GM18870 (cell line): ENCODE results near the gene FSHR.

Source experiments
- ATAC-seq: cut with Tn5 transposase; IDR thresholded peaks from one replicate; pipeline ENCODE4 v1.9.1; 2021; ENCODE audit warnings: moderate library complexity; ENCODE audit not compliant: unreplicated experiment

Gene FSHR

DNA sequence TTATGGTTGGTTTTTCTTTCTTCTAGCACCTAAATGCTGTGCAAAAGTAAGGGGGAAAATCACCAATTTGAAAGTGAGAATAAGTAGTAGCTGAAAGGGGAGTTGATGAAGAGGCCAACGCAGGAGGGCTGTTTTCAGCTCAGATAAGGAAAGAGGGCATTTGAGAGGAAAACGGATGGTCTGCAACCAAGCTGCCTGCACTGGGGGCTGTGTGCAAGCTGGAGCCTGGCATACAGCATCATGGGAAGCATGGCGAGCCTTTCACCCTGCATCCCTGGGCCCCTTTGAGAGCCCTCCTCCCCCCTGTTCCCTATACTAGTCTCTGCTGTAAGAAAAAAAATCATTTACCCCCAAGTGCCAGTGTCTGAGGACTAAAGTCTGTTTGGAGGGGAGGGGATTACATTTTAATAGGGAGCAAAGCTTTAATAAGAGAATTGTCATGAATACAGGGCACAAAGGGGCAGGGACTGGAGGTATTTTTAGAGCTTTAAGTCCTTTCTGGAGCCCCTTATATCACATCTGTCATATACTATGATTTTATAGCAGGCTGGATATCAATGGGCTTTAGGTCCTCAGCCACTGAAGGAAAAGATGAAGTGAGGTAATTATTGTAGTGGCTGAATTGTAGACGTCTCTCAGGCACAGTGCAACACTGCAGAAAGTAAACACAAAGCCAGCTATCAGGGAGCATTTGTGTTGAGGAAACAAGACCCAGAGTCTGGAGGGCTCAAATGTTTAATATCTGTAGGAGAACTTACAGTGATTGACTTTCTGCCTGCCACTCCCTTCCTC lies 120.7 kb downstream of the FSHR start:
- no peak for ATAC-seq

DNA sequence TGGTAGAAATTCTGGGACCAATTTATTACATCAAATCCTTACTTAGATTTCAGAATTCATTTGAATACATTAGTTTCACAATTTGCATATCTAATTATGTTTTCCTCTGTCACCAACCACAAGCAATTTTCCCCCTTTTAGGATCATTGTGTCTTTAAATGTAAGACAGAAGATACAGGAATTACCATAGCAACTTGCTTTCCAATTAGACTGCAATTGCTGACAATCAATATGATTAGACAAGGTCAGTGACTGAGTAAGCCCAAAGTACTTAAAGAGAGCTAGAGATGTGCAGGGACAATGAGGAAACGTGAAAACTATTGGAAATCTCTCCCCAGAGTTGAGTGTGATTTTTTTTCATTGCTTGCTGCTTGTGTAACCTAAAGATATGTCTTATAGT lies 121.4 kb downstream of the FSHR start:
- ATAC-seq = no peak

DNA sequence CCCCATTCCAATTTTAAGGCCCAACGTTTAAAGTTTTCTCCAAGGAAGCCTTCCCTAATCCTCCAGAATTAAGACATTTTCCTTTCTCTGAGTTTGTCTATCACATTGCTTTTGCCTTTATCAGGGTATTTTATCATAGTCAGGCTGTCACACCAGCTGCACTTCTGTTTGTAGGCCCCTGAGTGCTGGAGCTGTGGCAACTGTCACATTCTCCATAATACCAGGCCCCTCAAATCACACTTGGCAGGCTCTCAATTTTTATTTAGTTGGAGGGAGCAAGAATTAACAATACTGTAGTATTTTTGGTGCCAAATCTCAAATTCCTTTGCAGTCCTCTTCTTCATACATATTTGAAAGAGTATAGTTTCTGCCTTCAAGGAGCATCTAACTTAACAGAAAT lies 122.2 kb downstream of the FSHR start:
- ATAC-seq = no peak

DNA sequence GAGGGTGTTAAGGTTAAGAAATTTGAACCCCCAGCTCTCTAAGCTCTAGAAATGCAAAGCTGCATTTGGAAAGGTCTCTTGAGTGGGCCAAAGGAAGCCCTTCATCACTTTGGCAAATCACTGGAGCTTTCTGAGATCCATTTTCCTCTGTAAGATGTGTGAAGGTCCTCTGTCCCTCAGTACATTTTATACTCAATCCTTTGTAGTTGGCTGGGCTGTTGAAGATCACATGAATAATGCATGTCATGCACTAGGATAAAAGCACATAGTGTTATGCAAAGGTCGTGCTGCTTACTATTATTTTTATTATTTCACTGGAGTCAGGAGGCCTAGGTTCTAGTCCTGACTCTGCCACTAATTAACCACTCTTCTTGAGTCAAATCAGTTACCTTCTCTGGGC lies 124.9 kb downstream of the FSHR start:
- ATAC-seq = no peak

DNA sequence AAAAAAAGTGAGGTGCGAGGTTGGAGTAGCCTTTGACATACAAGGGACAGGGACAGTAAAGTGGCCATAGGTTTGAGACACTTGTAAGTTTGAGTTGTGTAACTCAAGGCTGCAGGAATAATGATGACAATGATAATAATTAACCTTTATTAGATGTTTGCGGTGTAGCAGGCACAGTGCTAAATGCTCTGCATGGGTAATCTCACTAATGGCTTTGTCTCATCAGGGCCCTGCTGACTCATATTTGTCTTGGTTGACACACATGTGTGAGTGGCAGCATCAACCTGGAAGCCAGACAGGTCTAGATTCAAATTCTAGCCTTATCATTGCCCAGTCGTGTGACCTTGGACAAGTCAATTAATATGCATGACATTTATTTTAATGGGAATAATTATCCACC lies 126.2 kb downstream of the FSHR start:
- ATAC-seq = peak; percentile 98

DNA sequence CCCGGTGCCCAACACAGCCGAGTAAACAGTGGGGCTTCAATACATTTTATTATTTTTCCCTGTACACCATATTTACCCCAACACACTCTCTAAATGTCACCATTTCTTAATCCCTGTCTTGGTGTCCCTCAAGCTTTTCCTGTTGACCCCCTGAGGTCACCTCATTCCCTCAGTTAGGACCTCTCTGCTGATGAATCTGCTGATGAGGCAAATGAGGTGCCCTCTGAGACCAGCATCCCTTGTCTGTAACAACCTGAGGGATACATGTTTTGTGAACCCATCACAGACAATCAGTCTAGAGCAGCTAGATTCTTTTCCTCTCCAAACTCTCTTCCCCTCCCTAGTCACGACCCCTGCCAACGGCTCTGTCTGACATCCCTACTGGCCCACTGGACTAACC lies 127.6 kb downstream of the FSHR start:
- ATAC-seq = no peak

DNA sequence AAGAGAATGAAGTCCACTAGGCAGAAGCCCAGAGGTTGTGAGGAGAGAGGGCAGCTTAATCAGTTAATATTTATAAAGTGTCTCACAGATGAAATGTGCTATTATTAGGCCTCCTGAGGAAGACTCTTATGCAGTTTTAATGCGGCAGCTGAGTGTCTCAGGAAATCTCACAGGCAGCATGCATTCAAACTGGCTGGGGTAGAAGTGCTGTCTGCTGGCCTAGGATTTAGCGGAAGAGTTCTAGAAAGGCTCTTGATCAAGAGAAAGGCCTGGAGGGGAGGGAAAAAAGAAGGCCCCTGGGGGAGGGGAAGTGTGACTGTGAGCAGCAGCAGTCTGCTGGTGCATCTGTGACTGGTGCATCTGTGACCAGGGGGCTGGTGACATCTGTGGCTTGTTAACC lies 133.0 kb downstream of the FSHR start:
- ATAC-seq = no peak

DNA sequence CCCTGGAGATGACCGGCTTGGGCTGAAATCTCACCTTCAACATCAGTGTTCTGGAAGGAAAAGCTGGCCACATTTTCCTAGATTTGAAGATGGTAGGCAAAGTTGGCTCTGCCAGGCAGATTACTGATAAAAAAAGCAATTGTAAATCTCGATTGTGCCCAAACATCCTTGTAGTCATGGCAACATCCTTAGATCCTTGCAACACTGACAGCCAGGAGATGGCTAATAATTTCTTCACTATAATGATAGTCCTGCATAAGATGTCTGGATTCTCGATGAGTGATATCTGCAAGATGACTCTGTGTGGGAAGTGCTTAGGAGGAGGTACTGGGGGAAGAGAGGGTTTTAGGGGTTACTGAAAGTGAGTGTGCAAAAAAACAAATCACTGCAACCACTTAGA lies 149.1 kb downstream of the FSHR start:
- no peak for ATAC-seq

DNA sequence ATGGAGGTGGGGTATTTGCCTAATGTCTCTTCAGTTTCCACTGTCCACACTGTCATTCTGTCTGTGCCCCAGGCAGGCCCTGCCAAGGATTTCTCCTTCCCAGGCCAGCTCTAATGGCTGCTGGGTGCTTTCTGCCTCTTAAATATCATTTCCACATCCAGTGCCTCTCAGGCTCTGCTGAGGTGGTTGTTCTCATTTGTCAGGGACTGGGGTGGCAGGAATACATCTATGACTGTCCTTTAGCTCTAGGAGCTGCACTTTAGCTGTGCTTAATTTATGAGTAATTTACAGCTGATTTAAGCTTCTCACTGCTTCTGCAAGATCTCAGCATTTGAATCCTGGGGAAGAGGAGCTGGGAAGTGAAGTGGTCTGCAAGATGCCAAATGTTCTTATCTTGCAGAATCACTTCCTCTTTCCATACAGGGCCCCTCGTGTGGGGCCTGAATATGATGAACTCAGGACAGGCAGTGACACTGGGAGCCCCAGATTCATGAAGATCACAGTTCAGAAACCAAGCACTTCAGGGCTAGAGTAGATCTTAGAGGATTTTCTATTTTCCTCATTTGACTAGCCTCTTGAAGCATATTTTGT lies 150.2 kb downstream of the FSHR start:
- peak; percentile 56 for ATAC-seq

DNA sequence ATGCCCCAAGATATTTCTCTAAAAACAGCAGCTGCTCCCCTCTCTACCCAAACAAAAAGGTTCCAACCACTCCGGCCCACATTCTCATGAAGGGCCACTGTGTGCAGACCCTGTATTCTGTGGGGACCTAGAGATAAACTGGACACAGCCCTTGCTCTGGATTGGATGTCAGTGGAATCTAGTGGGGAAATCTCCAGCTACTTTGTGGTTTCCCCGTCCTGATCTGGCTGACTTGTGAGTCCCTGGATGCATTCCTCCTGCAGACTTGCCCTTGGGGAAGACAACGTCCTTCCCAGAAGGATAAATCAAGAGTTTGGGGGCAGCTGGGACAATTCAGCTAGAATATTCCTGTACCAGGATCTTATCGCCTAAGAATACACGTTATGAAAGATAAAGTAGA lies 151.1 kb downstream of the FSHR start:
- no peak for ATAC-seq

DNA sequence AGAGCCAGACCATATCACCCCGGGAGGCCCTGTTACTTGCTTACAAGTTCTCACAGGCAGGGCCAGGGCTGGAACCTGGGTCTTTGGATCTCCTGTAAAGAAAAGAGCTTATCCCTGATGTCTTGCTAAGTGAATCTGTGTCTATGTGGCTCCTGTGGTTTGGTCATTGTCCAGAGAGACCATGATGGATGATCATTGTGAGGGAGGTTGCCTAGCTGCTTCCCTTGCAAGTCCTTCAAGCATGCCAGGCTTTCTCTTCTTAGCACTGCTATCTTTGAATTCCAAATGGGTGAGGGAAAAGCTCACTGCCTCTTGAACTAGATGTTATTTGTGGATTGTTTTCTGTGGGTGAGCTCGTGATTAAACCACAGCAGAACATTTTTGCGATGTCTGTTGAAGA lies 151.6 kb downstream of the FSHR start:
- ATAC-seq = no peak

DNA sequence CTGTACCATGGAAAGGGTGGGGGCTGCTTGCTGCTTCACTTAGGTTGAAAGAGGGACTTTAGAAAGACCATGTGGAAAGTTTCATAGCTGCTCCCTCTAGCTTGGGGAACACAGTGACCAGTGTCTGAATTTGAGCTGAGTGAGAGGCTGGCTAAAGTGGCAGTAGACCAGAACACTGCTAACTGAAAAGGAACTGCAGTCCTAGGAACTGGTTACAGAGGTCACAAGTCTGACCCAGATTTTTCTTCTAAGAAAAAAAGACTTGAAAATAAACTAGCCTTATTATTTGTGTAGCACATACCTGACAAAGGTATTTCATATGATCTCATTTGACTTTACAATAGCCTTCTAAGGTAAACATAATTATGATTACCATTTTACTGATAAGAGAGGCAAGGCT lies 153.6 kb downstream of the FSHR start:
- ATAC-seq = no peak

DNA sequence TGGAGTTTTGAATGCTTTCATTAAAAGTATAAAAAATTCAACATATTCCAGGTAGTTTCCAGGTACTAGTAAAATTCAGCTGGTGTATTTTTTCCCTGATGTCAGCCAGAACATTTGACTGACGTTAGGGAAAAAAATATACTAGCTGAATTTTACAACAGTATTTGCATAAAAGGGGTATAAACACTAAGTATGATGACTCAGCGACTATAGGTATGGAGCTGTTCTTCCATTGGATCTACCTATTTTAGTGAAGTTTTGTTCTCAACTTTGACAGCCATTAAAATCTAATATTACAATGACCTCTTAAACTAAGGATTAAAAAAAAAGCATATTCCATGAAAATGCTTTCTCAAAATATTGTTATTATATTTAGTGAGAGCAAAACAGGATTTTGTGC lies 155.9 kb downstream of the FSHR start:
- no peak for ATAC-seq

DNA sequence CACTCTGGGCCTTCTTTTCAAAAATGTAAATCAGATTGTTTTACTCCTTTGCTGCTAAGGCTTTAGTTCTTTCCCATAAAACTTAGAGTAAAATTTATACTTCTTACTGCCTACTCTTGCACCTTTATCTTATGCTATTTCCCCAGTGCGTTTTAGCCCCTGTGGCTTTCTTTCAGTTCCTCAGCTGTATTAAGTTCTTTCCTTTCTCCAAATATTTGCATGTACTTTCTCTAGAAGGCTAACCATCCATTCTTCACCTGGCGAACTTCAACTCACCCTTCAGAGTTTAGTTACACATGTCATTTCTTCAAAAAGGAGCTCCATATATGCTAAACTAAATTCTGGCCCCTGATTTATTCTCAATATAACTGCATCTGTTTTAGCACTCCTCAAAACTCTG lies 160.7 kb downstream of the FSHR start:
- no peak for ATAC-seq

DNA sequence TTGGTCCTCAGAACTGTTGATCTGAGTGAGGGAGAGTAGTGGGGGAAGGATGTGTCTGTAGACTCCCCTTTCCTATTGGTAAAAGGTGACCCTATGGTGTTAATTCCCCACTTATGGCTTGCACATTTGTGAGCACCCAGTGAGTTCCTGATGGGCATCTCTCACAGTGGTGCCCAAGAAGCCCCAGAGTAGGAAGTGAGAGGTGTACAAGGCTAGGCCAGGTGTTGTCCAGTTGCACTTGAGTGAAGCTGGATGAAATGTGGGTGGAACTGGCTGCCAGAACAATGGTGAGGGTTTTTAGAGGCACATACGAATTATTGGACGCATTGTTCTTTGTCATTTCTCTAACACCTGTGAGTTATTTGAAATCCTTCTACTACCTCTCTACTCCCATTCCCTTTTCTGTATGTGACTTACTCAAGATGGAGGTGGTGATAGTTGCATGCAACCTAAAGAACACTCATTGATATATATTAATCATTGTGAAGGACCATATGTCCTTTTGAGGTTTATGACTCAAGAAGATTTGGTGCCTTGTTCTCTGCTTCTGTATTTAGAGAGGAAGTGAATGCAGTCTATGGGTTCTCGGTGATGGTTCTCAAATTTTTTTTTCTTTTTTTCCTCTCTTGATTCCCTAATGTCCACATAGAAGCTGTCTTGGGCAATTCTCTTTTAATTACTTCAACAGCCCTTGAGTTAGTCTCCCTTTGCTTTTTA lies 162.7 kb downstream of the FSHR start:
- peak; percentile 67 for ATAC-seq

DNA sequence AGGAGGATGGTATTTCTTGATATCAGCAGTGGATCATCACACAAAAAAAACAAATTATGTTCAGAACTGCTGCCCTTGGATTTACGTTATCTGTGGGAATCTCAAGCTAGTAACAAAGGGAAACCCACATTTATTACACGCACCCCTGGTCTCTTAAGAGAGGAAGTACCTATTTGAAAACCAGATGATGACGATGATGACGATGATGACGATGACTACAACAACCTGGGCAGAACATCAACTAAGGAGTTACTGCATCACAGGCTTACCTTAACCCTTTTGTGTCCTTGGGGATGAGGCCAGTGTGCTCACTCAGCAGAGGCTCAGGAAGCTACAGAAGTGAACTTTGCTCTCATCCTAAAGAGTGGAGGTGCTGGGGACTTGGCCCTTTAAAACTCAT lies 169.4 kb downstream of the FSHR start:
- ATAC-seq = no peak

DNA sequence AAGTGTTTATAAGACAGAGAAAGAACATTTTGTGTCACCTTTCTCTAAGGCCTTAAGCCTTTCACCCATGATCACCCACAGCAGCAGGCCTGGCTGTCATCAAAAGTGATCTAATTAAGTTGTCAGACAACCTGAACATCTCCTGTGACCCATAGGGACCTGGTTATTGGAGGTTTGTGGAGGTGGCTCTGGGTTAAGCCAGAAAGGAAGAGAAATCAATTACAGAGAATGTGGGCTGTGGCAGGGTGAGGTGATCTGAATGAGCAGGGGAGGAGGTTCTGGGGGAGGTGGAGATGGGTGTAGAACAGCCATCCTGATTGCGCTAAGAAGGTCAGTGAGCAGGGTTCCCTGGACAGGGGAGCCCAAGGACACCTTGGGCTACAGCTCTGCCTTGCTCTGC lies 170.8 kb downstream of the FSHR start:
- no peak for ATAC-seq

DNA sequence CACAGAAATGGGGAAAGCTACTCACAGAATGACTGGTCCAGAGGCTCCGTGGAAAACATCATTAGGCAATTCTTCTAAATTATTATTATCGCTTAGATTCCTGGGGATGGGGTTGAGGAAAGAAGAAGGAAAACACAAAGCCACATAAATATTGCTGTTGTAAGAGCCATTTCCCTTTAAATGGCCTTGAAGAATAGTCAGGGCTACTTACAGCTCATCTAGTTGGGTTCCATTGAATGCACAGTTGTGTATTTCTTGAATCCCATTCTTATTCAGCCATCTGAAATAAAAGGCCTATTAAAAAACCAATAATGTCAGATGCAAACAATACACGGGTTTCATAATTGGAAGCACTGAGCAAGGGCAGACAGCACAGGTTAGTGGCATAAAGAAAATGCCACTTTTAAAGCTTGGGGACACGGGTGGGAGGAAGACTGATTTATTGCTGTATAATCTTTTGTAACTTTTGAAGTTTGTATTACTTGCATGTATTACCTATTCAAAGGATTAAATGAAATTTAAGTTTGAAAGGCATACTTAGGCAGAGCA lies 171.4 kb downstream of the FSHR start:
- ATAC-seq = no peak

DNA sequence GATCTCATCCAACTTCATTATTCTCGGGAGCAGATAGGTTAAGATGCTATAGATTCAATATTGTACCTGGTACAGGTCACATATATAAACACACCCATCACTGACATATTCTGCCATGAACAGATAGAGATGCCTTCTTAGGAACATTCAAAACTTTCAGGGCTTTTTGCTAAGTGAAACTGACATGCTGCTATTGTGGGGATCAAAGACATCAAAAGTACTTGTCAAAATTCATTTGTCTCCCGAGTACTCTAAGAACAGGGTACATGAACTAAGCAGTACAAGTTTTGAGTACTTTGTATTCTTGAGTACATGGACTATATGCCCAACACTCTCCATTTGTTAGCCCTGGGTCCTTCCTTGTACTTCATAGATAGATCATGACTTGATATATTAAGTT lies 173.5 kb downstream of the FSHR start:
- no peak for ATAC-seq

DNA sequence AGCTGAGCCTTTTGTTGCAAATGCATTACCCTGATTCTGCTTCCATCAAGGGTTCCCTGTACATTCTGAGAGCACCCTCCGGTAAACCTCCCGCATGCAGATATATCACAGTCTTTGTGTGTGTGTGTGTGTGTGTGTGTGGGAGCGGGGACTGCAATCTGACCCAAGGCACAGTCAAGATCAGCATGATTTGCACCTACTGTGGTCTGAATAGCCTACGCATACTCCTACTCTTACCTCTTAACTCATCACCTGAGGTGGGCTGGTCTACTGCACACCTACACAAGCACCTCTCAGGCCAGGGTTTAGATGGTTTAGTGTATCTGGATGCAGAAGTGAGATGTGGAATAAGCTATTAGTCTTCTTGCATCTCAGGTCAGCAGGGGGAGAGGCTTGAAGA lies 174.6 kb downstream of the FSHR start:
- ATAC-seq = no peak

DNA sequence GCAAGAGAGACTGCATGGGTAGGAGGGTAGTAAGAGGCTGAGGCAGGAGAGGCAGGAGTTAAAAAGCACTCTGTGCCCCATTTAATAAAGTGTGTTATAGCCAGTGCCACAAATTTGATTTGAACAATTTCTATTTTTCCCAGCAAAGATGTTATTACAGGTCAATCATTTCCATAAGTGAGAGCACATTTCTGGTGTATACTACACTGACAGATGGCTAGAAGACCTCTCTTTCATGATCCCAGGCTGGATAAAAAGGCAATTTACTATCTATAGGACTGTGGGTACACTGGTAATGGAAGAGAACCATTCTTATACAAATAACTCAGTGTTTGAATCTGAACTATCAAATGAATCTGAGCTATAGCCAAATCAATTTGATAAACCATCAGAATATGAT lies 176.2 kb downstream of the FSHR start:
- ATAC-seq = no peak

DNA sequence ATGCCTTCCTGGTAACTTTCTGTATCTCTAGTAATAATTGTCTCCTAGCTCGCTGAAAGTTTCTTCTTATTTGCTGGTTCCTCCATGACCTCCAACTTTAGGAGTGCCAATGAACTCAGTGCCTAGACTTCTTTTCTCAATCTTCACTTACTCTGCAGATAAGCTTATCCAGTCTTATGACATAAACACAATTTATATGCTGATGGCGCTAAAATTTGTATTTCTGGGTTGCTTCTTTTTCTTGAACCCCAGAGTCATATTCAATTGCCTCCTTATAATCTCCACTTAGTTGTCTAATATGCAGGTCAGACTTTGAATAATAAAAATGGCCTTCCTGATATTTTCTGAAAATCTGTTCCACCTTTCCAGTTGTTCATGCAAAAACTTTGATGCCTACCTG lies 182.5 kb downstream of the FSHR start:
- ATAC-seq = no peak
